Ishikawa (cell line): Measurements from ENCODE around the gene RPS25.

Source experiments
- CEBPB ChIP-seq: IDR thresholded peaks from 2 replicates; pipeline ENCODE4 v1.6.1; 2012
- CREB1 ChIP-seq: IDR thresholded peaks from 2 replicates; pipeline ENCODE4 v1.6.1; 2012; ENCODE audit warnings: low read depth
- EGR1 ChIP-seq: IDR thresholded peaks from 2 replicates; pipeline ENCODE4 v1.6.1; 2012
- EP300 ChIP-seq: IDR thresholded peaks from 2 replicates; pipeline ENCODE4 v1.6.1; 2012; ENCODE audit warnings: borderline replicate concordance
- FOXM1 ChIP-seq: IDR thresholded peaks from 2 replicates; pipeline ENCODE4 v1.6.1; 2012; ENCODE audit warnings: low read depth, borderline replicate concordance
- NFIC ChIP-seq: IDR thresholded peaks from 2 replicates; pipeline ENCODE4 v1.6.1; 2012
- RAD21 ChIP-seq: IDR thresholded peaks from 2 replicates; pipeline ENCODE4 v1.6.1; 2012; ENCODE audit warnings: low read depth
- TAF1 ChIP-seq: IDR thresholded peaks from 2 replicates; pipeline ENCODE4 v1.6.1; 2012; ENCODE audit warnings: low read depth, mild to moderate bottlenecking
- TCF12 ChIP-seq: IDR thresholded peaks from 2 replicates; pipeline ENCODE4 v1.6.1; 2012; ENCODE audit warnings: low read depth
- TEAD4 ChIP-seq: IDR thresholded peaks from 2 replicates; pipeline ENCODE4 v1.6.1; 2012
- YY1 ChIP-seq: IDR thresholded peaks from 2 replicates; pipeline ENCODE4 v1.6.1; 2012; ENCODE audit warnings: low read depth
- ZBTB7A ChIP-seq: IDR thresholded peaks from 2 replicates; pipeline ENCODE4 v1.6.1; 2012; ENCODE audit warnings: low read depth
- TF ChIP-seq, protein P1 (sequence below): IDR thresholded peaks from 2 replicates; pipeline ENCODE4 v1.6.1; 2012
- TF ChIP-seq, protein P2 (sequence below): IDR thresholded peaks from 2 replicates; pipeline ENCODE4 v1.6.1; 2012
- TF ChIP-seq, protein P3 (sequence below): IDR thresholded peaks from 2 replicates; pipeline ENCODE4 v1.6.1; 2012; ENCODE audit warnings: low read depth, mild to moderate bottlenecking

Gene RPS25

DNA sequence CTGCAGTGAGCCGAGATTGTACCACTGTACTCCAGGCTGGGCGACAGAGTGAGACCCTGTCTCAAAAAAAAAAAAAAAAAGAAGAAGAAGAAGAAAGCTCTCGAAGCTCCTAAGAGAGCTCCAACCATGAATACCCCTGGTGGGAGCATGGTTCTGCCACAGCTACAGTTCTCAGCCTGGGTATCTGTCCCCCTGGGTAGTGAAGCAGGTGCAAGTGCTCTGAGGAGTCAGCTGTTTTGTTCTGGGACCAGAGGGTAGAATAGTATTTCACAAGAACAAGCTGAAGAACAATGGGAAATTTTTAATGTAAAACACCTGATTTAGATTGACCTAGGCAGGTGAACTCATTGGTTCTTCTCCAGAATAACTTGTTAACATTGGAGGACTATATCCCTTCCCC lies 43.1 kb upstream of the RPS25 start:
- no peak for TF ChIP-seq TEAD4
- no peak for TF ChIP-seq FOXM1
- no peak for TF ChIP-seq CEBPB
- TF ChIP-seq NFIC = no peak
- no peak for TF ChIP-seq EGR1
- TF ChIP-seq, protein P1, sequence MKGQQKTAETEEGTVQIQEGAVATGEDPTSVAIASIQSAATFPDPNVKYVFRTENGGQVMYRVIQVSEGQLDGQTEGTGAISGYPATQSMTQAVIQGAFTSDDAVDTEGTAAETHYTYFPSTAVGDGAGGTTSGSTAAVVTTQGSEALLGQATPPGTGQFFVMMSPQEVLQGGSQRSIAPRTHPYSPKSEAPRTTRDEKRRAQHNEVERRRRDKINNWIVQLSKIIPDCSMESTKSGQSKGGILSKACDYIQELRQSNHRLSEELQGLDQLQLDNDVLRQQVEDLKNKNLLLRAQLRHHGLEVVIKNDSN = no peak
- TF ChIP-seq, protein P2, sequence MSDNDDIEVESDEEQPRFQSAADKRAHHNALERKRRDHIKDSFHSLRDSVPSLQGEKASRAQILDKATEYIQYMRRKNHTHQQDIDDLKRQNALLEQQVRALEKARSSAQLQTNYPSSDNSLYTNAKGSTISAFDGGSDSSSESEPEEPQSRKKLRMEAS = no peak
- no peak for TF ChIP-seq CREB1
- no peak for TF ChIP-seq TCF12
- TF ChIP-seq, protein P3, sequence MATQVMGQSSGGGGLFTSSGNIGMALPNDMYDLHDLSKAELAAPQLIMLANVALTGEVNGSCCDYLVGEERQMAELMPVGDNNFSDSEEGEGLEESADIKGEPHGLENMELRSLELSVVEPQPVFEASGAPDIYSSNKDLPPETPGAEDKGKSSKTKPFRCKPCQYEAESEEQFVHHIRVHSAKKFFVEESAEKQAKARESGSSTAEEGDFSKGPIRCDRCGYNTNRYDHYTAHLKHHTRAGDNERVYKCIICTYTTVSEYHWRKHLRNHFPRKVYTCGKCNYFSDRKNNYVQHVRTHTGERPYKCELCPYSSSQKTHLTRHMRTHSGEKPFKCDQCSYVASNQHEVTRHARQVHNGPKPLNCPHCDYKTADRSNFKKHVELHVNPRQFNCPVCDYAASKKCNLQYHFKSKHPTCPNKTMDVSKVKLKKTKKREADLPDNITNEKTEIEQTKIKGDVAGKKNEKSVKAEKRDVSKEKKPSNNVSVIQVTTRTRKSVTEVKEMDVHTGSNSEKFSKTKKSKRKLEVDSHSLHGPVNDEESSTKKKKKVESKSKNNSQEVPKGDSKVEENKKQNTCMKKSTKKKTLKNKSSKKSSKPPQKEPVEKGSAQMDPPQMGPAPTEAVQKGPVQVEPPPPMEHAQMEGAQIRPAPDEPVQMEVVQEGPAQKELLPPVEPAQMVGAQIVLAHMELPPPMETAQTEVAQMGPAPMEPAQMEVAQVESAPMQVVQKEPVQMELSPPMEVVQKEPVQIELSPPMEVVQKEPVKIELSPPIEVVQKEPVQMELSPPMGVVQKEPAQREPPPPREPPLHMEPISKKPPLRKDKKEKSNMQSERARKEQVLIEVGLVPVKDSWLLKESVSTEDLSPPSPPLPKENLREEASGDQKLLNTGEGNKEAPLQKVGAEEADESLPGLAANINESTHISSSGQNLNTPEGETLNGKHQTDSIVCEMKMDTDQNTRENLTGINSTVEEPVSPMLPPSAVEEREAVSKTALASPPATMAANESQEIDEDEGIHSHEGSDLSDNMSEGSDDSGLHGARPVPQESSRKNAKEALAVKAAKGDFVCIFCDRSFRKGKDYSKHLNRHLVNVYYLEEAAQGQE = no peak
- TF ChIP-seq TAF1 = no peak
- no peak for TF ChIP-seq ZBTB7A
- TF ChIP-seq EP300 = no peak

DNA sequence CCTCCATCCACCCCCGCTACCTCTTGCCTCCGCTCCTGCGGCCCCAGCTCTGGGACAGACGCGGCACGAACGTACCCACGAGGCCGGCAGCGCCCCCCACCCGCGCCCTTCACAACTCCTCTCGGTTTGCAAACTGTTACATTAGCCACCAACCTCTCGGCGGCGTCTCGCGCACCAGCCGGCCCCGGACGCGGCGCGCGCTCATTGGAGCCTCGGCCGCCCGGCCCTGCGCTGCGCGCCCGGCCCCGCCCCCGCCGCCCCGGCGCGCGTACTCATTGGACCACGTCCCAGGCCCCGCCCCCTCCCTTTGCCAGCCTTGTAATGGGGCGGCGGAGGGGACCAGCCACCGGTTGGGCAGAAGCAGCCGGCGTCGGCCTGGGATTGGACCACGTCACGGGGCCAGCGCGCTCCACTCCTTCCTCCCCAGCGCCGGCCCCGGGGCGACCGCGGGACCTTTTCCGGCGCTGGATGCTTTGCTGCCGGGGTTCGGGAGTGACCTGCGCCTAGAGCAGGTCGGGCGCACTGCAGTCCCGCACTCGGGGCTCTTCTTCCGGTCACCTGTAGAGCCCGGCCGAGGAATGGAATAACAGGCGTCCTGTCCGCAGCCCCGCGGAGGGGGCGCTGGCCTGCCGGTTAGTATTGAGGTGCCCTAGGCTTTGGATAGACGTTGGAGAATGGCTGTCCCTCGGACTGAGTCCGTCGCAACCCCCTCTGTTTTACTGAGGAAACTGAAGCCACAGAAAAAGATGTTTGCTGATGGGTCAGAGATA lies 39.0 kb upstream of the RPS25 start, which contains the start of gene HYOU1:
HYOU1 (minus strand) TSS at position 206 of the 770 bp plus-strand sequence. CDS start 1,045 bp downstream, outside the sequence.
- peak; percentile 44; the same call in 1 of the 2 replicates for TF ChIP-seq YY1
- TF ChIP-seq CEBPB = no peak
- TF ChIP-seq EGR1 = no peak
- peak; percentile 73 for TF ChIP-seq TAF1
- TF ChIP-seq RAD21 = no peak
- TF ChIP-seq CREB1 = peak; percentile 63; the same call in 1 of the 2 replicates
- TF ChIP-seq, protein P2 = peak; percentile 71; the same call in 1 of the 2 replicates

DNA sequence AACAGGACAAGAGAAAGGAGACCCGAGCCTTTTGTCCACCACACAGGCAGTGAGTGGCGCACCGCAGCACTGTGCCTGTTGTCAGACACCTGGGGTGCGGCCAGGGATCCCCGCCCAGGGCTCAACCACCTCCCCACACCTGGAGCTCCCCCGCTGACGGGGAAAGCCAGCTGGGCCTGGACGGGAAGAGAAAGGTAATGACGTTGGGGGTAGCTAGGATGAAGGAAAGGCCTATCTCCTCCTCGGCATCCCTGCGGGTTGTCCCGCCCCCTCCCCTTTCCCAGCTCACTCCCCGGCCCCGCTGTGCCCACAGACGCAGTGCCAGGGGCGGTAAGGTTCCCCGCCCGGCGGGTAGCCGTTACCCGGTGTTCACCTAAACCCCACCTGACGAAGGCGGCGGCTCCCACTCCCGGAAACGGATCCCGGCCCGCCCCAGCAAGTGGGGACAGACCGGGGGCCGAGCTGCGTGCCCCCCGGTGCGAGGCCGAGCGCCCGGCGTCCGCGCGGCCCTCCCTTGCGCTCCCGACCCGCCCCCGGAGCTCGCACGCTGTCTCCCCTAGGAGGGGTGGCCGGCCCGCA lies 38.4 kb upstream of the RPS25 start:
- TF ChIP-seq EP300 (no peak), ZBTB7A (peak; percentile 72; the same call in 1 of the 2 replicates), TAF1 (no peak), NFIC (no peak), YY1 (no peak), TCF12 (peak; percentile 50; the same call in 1 of the 2 replicates), FOXM1 (no peak), CEBPB (no peak), TEAD4 (no peak), RAD21 (no peak), EGR1 (peak; percentile 58), CREB1 (no peak)
- TF ChIP-seq, protein P3 = no peak
- TF ChIP-seq, protein P2 = no peak
- TF ChIP-seq, protein P1 = no peak

DNA sequence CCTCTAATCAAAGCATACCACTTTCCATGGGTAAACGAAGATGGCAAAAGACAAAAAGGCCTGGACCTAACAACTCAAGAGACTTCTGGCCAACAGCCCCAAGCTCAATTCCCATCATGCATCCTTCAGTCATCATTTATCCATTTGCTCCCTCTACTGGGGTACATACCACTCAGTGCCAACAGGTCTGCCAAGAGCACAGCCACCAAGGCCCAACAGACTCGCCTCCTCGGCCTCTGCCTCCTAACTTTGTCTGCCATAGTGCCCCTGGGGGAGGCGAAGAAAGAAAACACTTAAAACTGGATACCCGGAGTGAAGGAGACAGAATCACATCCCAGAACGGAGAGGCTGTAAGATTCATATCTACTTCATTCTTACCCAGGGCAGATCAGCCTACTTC lies 37.8 kb upstream of the RPS25 start:
- TF ChIP-seq CREB1 (no peak), NFIC (no peak), RAD21 (no peak), TCF12 (no peak), TAF1 (no peak), CEBPB (no peak), YY1 (no peak), EP300 (no peak), EGR1 (no peak), ZBTB7A (no peak), FOXM1 (no peak), TEAD4 (no peak)
- TF ChIP-seq, protein P3 = no peak
- TF ChIP-seq, protein P2 = no peak
- TF ChIP-seq, protein P1 = no peak
